ENCODE measurements around the gene HSPB9. TPM values are rescaled to one million over a fixed set of nuclear protein-coding genes. Genes with fewer than 3 reads are reported as not detected.

Gene HSPB9
- total RNA-seq, 1 donor, result not detected

DNA sequence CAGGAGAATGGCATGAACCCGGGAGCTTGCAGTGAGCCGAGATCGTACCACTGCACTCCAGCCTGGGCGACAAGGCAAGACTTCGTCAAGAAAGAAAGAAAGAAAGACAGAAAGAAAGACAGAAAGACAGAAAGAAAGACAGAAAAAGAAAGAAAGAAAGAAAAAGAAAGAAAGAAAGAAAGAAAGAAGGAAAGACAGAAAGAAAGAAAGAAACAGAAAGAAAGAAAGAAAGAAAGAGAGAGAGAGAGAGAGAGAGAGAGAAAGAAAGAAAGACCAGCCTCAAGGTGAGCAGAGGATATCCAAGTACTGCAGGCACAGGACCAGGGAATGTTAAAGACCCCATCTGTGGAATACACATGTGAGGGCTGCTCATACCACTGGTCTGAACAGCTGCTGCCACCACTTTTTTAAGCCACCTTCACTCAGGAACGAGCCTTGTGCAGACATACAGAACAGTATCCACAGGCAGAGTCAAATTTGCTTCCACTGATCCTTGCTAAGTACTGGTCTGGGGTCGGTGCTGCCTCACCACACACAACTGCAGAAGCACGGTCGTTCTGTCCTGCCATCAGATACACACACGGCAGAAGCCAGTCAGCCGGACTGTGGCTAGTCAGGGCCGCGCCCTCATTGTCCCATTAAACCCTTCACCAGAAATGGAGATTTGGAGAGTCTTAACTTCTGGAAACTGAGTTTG, 24.5 kb downstream of the HSPB9 start:
- no peak overlapping the region for H3K4me3 ChIP-seq (ENCODE audit: low read depth, low read length)
- DNase-seq (ENCODE audit: low read depth), result no peak
- TF ChIP-seq, protein P1, sequence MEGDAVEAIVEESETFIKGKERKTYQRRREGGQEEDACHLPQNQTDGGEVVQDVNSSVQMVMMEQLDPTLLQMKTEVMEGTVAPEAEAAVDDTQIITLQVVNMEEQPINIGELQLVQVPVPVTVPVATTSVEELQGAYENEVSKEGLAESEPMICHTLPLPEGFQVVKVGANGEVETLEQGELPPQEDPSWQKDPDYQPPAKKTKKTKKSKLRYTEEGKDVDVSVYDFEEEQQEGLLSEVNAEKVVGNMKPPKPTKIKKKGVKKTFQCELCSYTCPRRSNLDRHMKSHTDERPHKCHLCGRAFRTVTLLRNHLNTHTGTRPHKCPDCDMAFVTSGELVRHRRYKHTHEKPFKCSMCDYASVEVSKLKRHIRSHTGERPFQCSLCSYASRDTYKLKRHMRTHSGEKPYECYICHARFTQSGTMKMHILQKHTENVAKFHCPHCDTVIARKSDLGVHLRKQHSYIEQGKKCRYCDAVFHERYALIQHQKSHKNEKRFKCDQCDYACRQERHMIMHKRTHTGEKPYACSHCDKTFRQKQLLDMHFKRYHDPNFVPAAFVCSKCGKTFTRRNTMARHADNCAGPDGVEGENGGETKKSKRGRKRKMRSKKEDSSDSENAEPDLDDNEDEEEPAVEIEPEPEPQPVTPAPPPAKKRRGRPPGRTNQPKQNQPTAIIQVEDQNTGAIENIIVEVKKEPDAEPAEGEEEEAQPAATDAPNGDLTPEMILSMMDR (IDR thresholded peaks at IDR 0.05; ENCODE audit: insufficient read depth, low read length), result no peak

DNA sequence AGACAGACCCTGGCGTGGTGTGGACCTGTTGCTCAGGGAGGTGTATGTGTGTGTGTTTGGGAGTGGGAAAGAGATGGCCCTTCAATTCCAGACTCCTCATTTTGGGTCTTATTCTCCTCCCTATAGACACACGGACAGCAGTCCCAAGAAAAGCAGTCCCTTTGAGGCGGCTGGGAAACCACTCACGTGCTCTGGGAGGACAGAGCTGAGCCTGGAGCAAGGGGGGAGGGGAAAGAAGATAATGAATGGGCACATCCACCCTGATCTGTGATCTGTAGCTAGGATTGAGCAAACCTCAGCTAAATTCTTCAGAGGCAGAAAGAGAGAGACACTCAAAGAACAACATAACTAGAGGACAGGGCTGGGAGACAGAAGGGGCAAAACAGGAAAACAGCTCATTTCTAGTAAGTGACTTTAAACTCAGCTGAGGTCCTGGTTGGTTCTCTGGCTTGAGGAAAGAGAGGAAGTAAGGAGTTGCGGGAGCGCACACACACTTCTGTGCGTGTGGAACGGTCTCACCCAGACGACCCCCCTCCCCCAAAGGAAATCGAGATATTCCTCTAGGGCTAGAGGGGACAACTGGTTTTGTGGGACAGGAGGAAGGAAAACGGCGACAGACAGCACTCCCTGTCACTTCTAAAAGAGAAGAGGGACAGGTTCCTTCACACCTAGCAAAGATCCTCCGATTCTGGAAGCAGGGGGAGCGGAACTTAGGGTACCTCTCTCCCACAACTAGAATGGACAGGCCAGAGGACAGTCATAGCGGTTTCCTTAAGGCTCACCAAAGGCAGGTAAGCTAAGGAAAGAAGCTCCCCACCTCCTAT, 31.5 kb downstream of the HSPB9 start:
- peak; percentile 31 for DNase-seq (ENCODE audit: low read depth)
- peak overlapping the region; percentile 98 for H3K4me3 ChIP-seq (ENCODE audit: low read depth, low read length)
- TF ChIP-seq, protein P1 (IDR thresholded peaks at IDR 0.05; ENCODE audit: insufficient read depth, low read length), result no peak

DNA sequence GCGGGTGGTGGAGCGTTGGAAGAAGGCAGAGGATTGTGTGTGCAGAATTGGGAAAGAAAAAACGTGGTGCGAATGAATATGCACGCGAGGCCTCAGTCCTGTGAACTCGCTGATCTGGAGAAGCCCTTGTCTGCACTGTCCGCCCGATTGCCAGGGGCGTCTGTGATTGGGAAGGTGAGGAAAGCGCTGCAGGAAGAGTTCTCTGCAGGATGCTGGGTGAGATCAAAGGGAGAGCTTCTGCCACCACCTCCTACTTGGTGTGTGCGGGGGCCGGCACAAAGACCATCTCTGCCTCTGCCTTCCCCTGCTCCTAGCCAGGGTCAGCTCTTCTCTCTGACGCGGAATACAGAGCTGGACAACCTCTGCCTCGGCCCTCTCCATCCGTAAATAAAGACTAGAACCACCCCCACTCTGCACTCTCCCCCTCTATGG, 33.0 kb downstream of the HSPB9 start:
- no peak for DNase-seq (ENCODE audit: low read depth)

DNA sequence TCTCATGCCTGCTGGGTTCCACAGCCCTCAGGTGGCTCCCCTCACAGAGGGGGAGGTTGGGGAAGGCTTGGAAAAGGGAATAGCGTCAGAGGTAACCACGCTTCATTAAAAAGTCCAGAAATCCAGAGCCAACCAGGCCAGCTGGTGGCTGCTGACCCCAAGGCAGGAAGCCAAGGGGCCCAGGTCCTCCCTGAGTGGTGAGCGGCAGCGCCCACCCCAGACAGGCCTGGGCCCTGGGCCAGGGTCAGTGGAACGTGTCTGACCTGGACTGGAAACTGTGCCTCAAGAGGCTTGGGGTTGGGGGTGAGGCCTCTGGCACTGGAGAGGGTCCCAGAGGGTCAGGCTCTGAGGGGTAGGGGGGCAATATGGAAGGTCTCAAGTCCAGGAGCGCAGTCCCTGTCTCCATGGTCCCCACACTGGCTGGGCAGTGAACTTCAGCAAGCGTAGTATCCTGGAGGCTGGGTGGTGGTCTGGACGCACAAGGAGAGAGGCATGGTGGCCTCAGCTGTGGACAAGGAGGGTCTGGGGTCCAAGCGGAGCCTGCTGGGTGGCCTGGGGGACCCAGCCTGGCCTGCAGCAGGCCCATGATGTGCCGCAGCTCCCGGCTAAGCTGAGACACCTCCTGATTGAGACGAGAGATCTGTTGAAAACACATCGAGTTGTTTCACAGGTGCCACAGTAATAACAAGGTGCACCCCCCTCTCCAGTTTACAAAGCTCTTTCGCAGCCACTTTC, 37.4 kb downstream of the HSPB9 start:
- H3K4me3 ChIP-seq (ENCODE audit: low read depth, low read length), result no peak overlapping the region
- no peak for DNase-seq (ENCODE audit: low read depth)
- TF ChIP-seq, protein P1 (IDR thresholded peaks at IDR 0.05; ENCODE audit: insufficient read depth, low read length), result no peak

More for the DNA sequence above, 33.0 kb downstream of the HSPB9 start:
- TF ChIP-seq, protein P1 (IDR thresholded peaks at IDR 0.05; ENCODE audit: insufficient read depth, low read length), result no peak
- H3K4me3 ChIP-seq (ENCODE audit: low read depth, low read length), result peak overlapping the region; percentile 61

DNA sequence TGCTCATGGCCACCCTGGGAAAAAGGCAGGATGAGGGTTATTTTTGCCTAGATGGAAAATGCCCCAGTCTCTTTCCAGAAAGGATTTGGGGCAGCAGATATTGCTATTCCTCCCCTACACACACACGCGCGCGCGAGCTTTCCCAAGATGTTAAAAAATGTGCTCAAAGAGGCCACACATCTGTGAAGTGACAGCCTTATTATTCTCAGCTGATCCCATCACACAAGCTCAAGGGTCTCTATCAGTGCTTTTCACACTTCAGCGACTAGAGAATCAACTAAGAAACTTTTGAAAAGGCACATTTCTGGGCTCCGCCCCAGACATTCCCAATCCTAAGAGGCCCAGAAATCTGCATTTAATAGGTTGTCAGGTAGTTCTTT, 37.9 kb downstream of the HSPB9 start:
- TF ChIP-seq, protein P1 (IDR thresholded peaks at IDR 0.05; ENCODE audit: insufficient read depth, low read length), result no peak
- no peak overlapping the region for H3K4me3 ChIP-seq (ENCODE audit: low read depth, low read length)
- no peak for DNase-seq (ENCODE audit: low read depth)

DNA sequence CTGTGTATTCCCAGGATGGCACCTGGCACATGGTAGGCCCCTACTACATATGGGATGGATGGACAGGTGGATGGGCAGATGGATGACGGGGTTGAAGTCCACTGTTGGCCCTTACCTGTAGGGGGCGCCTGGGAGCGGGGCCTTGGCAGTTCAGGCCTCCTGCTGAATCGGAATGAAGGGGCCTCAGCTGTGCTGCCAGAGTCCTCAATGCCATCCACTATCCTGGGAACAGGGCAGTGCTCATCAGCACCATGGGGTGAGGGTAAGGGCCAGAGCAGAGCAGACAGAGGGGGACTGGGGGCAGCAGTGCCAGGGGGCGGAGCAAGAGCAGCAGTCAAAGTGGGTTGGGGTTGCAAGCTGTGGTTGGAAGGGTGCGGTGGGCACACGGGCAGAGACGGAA, 40.5 kb downstream of the HSPB9 start:
- no peak for DNase-seq (ENCODE audit: low read depth)
- no peak overlapping the region for H3K4me3 ChIP-seq (ENCODE audit: low read depth, low read length)
- TF ChIP-seq, protein P1 (IDR thresholded peaks at IDR 0.05; ENCODE audit: insufficient read depth, low read length), result peak; percentile 41
